Measurements from ENCODE around the gene IRX6.

Gene IRX6

DNA sequence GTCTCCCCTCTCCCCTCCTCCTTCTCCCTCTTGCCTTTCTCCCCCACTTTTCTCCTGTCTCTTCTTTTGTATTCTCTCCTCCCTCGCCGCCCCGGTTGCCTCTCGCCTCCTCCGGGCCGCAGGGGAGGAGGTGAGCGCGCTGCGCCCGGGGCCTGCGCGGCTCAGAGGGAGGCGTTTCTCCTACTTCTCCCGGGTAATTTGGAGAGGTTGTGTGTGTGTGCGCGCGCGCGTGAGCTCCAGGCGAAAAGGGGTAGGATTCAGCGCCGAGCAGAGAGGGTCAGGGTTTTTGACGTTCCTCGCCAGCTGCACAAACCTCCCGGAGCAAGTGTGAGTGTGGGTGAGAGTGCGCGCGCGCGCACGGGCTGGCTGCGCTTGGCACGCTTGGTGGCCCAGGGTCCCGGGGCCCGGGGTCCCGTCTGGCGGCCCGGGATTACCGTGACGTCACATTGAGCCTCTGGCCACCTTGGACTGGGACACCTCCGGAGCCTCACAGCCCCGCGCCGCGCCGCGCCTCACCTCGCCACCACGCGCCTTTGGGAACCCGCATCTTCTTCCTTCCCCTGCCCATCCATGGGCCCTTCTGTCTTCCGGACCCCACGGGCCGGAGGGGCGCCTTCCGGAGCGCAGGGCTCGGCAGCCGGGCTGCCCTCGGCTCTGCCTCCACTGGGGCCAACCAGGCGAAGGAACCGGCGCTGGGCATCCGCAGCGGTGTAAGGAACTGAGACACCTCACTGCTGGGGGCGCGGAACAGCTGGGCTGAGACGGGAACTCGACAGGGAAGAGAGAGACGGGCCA is 479 bp downstream of the IRX6 start:
- no peak for DNase-seq (ENCODE audit: low read depth)

DNA sequence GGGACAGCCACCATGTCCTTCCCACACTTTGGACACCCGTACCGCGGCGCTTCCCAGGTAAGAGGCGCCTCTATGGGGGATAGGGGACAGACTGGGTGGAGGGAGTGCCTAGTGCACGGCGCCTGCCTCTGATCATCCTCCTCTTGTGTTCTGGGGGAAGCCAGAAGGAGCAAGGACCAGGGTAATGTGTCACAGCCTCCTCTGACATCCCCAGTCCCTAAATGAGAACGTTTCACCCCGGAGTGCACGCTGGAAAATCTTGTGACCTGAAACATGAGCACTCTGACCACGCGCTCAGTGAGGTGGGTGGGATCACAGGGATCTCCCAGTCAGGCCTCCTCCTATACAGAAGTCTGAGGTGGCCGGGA is 1.1 kb downstream of the IRX6 start:
- DNase-seq (ENCODE audit: low read depth): no peak

DNA sequence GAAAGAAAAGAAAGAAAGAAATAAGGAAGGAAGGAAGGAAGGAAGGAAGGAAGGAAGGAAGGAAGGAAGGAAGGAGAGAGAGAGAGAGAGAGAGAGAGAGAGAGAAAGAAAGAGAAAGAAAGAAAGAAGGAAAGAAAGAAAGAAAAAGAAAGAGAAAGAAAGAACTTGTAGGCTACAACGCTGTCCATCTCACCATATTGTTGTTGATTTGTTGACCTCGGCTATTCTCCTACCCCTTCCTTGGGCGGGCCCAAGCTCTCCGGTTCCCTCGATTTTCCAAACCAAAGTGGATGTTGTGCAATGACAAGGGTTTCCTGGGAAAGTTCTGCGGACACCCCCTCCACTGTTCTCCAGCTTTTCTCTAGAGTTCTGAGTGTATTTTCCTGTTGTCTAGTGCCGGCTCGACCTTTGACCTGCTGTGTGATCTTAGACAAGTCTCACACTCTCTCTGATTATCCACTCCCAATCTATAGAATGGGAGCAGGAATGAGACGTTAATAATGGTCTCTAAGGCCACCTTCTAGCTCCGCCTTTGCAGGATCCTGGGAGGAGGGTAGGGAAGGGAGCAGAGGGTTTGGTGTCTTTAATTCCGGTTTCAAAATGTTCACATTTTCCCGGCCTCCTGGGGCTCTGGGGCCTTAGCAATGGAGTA is 1.6 kb downstream of the IRX6 start:
- DNase-seq (ENCODE audit: low read depth): no peak

DNA sequence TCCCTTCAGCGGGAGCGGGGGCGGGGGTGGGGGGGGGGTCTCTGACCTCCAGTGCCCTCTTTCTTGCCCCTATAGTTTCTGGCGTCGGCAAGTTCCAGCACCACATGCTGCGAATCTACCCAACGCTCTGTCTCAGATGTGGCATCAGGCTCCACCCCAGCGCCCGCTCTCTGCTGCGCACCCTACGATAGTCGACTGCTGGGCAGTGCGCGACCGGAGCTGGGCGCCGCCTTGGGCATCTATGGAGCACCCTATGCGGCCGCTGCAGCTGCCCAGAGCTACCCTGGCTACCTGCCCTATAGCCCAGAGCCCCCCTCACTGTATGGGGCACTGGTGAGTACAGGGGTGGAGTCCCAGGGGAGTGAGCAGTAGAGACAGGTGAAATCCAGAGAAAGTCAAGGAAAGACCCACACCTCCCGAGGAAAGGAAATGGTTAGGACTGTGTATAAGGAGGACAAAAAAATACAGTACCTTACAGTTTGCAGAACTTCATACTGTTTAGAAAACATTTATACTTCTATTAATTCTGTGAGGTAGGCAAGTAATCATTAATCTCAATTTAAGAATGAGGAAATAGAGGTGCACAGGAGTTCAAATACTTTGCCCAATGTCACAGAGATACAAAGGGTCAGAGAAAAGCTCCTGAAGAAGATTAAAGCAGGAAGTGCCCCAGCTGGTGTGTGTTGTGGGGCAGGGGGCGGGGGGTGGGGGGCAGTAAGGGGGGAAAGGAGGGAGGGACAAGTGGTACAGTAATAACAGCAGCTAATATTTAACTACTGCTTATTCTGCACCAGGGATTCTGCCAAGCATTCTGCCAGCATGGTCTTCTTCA is 2.5 kb downstream of the IRX6 start:
- no peak for DNase-seq (ENCODE audit: low read depth)

DNA sequence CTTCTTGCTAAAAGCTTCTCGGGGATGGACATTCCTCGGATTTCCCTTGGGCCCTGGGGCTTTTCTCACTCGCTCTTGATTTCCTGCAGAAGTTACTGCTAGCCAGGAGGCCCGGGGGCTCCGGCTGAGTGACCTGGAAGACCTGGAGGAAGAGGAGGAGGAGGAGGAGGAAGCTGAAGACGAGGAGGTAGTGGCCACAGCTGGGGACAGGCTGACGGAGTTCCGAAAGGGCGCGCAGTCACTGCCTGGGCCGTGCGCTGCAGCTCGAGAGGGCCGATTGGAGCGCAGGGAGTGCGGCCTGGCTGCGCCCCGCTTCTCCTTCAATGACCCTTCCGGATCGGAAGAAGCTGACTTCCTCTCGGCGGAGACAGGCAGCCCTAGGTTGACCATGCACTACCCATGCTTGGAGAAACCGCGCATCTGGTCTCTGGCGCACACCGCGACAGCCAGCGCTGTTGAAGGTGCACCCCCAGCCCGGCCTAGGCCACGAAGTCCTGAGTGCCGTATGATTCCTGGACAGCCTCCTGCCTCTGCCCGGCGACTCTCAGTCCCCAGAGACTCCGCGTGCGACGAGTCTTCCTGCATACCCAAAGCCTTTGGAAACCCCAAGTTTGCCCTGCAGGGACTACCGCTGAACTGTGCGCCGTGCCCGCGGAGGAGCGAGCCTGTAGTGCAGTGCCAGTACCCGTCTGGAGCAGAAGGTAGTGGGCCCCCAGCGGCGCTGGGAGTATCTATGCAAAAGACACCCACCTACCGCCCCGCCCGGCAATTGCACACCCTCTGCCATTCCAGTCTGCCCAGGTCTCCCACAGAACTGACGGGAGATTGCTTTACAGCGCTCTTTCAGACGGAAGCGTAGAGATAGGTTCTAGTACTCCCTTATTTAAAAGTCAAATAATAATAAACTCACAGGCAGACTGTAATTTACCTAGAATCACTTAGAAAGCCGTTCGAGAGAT is 4.9 kb downstream of the IRX6 start:
- no peak for DNase-seq (ENCODE audit: low read depth)

DNA sequence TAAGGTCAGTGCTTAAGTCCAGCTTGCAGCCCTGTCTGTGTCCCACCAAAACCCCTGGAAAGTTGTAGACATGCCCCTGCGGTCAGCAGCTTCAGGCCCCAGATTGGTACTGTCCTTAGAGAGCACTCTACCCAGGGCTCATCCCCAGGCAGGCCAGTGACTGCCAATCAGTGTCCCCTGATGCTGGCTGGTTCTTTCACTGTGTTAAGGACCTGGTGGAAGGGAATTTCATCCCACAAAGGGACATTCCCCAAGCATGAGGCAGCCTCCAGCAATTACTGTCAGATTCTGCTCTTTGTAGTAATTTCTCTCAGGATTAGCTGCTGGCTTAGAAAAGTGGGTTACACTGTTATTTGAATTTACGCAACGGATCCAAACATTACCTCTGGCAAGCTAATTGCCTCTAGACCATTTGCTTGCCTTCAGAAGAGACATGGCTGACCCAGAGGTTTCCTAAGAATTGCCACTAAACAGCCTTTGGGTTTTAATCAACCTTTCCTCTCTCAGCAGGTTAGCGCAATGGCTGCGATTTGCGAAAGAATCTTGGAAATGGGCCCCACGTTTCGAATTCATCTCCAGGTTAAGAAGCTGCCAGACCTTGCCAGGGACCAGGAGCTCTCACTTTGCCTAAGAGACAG is 5.9 kb downstream of the IRX6 start:
- no peak for DNase-seq (ENCODE audit: low read depth)

DNA sequence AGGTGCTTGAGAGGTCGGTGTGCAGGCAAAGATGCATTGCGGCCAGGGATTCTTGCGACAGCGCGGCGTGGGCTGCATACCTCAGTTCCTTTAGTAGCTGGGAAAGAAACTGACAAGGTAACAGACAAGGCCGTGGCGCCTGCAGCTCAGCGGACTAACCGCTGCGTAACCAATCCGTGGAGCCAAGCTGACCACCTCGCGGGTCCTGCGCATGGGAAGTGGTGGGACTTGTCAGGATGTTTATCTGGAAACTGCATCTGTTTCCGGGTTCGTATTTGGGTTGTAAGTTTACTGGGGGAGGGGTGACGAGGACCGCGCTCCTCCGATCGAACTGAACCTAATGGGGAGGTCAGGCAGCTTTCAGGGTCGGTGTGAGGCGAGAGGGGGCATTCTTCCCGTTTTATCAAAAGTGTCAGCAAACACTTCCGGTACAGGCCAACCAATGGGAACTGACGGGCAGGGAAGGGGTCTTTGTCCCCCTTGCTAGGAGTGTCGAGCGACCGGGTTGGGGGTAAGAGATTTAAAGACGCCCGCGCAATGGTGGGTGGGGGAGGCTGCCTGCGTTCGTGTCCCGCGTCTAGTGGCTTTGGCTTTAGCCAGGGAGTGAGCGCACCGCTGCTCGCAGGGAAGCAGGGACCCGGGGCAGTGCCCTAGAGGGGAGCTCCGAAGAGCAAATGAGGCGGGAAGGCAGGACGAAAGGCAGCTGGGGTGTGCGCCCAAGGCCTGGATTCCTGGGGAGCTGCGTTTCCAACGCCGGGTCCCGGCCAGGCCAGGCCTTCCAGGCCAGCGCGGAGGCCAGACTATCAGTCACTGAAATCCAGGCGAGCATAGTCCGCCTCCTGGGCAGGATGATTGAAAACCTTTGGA is 7.0 kb downstream of the IRX6 start:
- no peak for DNase-seq (ENCODE audit: low read depth)

DNA sequence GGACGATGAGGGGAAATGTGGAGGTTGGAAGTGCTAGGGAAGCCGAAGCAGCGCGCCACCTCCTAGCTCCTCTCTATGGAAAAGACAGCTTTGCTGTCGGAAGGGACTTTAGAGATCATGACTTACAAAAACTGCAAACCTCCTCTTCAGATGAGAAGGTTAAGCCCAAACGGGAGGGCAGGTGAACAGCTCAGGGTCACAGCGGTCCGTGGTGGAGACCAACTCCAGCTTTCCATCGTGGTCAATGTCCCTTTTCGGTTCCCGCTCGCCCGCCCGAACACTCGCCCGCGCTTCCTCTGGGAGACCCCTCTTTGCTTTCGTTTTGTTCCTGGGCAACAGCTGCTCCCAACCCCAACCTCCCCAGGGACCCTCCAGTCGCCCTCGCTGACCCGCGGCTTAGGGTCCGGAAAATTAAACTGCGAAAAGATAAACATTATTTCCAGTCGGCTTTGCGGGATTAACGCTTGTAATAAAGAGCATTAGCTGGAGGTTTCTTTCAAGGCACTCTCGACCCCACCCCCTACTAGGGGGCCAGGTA is 7.7 kb downstream of the IRX6 start:
- DNase-seq (ENCODE audit: low read depth): no peak

DNA sequence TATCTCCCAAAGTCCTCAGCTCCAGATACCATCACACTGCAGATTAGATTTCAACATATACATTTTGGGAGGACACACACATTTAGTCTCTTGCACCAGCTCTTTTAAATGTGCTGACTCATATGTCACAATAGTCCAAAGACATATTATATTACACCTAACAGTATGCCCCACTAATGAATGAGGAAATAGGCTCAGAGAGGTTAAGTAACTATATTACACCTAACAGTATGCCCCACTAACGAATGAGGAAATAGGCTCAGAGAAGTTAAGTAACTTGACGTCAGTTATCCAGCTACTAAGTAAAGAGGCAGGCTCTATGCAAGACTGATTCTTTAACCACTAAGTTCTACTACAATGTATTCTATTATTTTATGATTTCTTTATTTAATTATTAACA is 9.7 kb downstream of the IRX6 start:
- DNase-seq (ENCODE audit: low read depth): no peak

DNA sequence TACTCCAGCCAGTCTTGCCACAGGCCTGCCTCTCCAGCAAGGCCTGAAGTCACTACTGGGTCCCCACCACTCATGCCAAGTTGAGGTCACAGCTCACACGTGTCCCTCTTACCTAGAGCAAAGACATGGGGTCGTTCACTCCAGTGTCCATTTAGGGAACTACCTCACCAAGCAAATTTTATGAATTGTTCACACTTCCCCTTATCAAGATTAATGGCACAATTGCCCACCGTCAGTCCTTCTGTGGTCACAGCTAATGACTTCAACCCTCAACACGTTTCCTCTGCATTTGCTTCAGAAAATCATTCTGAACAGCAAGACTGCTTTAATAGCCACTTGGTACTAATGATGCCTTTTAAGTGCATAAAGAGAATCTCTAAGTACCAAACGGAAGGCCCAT is 14.6 kb downstream of the IRX6 start:
- no peak for DNase-seq (ENCODE audit: low read depth)

DNA sequence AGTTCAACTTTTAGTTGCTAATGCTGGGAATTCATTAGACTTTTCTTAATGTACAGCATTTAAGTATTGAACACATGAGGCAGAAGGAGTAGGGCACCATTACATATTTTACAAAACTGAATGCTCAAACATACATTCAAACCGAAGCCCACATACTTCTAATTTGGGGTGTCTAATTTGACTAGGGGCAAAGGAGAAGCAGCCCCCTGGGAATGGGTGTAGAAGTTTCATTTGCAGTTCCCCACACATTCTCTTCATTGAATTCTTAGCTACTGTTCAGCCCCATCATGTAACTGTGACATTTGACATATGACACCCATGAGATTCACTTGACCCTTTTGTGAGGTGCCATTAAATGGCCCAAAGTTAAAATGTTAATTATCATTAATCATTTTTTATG is 16.4 kb downstream of the IRX6 start:
- no peak for DNase-seq (ENCODE audit: low read depth)

DNA sequence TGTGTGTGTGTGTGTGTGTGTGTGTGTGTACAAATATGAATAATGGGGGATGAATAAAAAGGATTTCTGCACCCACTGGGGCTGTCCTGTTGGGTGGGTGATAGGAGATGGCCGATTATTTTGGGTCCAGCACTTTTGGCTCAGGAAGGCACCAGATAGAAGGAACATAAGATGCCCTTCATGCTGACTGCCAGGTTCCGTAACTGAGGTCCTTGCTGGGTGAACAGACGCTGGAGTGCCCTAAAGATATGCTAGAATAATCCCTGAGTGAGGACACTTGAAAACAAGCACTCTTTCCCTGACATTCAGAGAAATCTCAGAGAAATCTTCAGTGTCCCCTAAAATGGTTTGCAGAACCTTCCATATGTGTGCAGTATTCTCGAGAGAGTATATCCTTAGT is 17.7 kb downstream of the IRX6 start:
- no peak for DNase-seq (ENCODE audit: low read depth)

DNA sequence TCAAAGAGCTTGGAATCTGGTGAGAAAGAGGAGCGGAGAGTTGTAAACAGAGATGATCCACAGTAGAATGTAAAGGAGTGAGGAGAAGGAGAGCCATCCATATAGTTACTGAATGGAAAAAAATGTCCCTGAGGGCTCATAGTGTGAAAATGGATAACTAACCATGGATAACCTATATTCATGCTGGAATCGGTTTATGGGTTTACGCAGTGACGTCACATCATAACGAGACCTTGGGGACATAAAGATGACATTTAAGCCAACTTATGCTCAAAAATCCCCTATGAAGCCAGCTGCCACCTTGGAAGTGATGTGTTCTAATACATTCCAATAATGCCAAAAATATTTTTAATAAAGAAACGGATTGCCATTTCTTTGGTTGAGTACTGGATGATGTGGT is 22.5 kb downstream of the IRX6 start:
- DNase-seq (ENCODE audit: low read depth): no peak

DNA sequence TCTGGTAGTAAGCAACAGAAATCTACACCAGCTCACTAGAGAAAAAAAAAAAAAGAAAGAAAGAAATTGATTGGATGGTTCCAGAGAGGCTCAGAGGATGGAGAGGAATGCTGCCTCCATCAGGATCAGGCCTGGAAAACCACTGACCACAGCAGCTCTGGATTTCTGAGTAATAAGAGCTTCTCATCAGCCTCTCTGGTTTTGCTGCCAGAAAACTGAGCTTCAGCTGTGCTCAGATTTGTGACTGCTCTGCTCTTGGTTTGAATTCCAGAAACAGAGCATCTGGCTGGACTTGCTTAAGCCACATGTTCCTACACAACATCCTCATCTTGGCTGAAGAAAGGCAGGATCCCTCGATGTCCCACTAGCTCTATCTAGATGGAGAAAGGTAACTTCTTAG is 25.9 kb downstream of the IRX6 start:
- DNase-seq (ENCODE audit: low read depth): no peak

DNA sequence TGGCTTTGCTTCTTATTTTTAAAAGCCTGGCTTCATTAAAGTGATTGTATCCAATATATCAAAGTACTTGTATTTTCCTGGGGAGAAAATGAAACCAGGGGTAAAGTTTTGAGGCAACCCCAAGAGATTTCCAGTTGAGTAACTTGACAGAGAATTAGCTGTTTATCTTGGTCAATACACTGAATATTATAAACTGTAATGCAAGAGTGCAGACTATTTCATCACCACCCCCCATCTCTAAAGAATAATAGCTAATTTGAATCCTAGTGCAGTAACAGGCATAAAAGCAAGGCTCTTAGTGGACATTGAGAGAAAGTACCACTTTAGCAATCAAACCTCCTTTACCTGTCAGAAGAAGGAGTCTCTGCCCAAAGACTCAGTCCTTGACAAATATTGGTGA is 27.0 kb downstream of the IRX6 start:
- no peak for DNase-seq (ENCODE audit: low read depth)

DNA sequence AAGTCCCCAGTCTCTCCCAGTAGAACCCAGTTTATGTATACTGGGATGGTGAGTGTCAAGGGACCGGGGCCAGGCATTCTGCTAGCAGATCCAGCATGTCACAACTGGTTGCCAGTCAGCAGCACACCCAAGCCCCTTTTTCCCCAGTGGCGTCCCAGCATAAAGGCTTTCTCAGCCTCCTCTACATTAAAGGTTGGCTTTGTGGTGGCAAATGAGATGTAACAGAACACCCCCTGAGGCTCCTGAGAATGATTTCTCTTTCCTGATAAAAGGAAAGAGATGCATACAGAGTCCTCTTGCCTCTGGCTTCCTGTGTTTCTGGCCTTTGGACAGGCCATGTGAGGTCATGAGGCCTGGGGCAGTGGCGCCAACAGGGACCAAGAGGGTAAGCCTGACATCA is 27.9 kb downstream of the IRX6 start:
- DNase-seq (ENCODE audit: low read depth): no peak

DNA sequence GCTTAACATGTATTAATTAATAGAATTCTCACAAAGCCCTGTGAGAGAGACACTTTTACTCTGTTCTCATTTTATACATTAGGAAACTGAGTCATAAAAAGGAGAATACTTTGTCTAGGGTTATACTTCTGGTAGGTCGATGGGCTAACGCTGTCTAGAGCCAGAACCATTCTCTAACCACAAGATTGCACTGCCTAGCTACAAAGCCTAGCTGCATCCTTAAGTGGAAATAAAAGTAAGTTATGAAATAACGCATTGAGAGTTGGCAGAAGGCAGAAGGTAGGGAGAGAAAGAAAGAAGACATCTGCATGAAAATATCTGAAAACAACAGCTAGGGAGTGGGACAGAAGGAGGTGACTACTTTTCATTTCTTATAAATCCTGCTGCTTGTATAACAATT is 33.2 kb downstream of the IRX6 start:
- no peak for DNase-seq (ENCODE audit: low read depth)

DNA sequence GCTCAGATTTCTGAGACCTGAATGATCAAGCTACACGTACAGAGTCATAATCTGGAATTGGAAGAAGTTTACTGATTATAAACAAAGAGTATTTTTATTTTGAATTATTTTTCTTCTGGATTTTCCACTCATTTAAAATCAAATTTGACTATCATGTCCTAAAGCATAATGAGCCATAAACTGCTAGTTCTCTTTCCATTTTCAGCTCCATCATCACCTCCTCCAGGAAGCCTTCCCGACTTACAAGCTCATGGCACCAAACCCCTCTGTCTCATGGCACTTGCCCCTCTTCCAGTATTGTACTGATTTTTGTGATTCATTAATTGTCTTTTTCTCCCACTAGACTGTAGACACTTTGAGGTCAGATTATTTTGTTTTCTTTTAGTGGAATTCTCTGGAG is 35.9 kb downstream of the IRX6 start:
- no peak for DNase-seq (ENCODE audit: low read depth)

DNA sequence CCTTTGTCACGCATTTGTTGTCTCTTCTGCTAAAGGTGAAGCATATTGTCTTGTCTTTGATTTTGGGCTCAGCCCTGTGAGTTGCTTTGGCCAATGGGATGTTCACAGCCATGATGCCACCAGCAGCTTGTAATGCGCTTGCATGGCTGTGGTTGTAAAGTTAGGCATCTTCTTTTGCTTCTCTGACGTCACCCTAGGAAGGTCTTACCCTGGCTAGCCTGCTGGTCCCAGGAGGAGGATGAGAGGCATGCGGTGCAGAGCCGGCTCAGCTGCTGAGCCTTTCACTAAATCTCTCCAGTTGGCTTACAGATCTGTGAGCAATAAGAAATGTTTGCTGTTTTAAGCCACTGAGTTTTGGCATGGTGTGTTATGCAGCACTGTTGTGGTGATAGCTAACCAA is 40.8 kb downstream of the IRX6 start:
- no peak for DNase-seq (ENCODE audit: low read depth)

DNA sequence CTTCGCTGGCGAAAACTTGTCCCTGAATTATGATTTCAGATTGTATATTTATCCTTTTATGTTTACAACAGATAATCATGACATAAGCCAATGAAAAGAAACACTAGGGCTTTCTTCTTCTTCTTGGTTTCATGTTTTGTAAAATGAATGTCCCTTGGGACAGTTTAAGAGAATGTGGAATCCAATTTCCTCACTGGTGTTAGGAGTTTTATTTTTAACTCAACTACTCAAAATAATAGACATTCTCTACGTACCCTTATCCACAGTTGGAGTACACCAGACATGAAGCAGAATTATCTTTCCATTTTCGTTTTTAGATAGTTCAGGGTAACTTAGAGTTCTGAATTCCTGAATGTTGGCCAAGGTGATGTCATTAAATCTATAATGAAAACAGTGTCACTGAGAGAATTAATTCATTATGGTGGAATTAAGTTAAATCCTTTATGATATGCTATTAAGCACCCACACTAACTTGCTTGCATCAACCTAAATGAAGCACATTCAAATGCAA is 43.4 kb downstream of the IRX6 start:
- DNase-seq (ENCODE audit: low read depth): no peak
